GM12875 (cell line): ENCODE data around the gene GBGT1.

Source experiments
- H3K4me3 ChIP-seq: one replicate; pipeline ENCODE4 v1.5.1; 2011; ENCODE audit warnings: low read depth, low read length, control low read depth
- TF ChIP-seq, protein P1 (sequence below): IDR thresholded peaks from 2 replicates; pipeline ENCODE4 v1.5.1; 2011; ENCODE audit warnings: low read depth, mild to moderate bottlenecking, control low read depth, inconsistent platforms, low read length, moderate library complexity, borderline replicate concordance; ENCODE audit not compliant: insufficient read depth

Gene GBGT1

GRCh38 chr9:133131506-133131905 lies 32.2 kb downstream of the GBGT1 start:
- TF ChIP-seq, protein P1, sequence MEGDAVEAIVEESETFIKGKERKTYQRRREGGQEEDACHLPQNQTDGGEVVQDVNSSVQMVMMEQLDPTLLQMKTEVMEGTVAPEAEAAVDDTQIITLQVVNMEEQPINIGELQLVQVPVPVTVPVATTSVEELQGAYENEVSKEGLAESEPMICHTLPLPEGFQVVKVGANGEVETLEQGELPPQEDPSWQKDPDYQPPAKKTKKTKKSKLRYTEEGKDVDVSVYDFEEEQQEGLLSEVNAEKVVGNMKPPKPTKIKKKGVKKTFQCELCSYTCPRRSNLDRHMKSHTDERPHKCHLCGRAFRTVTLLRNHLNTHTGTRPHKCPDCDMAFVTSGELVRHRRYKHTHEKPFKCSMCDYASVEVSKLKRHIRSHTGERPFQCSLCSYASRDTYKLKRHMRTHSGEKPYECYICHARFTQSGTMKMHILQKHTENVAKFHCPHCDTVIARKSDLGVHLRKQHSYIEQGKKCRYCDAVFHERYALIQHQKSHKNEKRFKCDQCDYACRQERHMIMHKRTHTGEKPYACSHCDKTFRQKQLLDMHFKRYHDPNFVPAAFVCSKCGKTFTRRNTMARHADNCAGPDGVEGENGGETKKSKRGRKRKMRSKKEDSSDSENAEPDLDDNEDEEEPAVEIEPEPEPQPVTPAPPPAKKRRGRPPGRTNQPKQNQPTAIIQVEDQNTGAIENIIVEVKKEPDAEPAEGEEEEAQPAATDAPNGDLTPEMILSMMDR: no peak
- H3K4me3 ChIP-seq: no peak overlapping the region

DNA sequence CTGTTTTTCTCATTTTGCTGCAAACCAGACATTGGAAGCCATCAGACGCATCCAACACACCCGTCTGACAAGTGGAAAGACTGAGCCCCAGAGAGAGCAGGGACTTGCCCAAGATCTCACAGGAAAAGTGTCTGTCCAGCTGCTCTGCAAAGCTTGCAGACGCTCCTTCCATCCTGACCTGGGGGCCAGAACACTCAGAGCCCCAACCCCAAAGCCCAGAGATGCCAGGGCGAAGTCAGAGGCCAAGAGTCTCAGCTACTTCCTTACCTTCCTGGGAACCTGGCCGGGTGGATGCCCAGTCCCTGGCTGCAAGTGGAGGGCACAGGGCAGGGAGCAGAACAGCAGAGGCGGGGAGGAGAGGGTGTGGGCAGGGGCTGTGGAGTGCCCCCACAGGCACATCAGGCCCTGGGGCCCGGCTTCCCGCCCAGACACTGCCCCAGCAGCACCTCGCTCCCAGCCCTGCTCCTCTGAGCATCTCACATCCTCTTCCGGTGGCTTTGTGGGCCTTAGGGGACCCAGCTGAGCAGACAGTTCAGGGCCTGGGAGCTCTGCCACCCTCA lies 32.9 kb downstream of the GBGT1 start:
- H3K4me3 ChIP-seq: peak overlapping the region; percentile 46

GRCh38 chr9:133129001-133129795 lies 34.5 kb downstream of the GBGT1 start:
- TF ChIP-seq, protein P1: no peak
- H3K4me3 ChIP-seq: no peak overlapping the region

More for the DNA sequence above, 32.9 kb downstream of the GBGT1 start:
- TF ChIP-seq, protein P1: no peak

DNA sequence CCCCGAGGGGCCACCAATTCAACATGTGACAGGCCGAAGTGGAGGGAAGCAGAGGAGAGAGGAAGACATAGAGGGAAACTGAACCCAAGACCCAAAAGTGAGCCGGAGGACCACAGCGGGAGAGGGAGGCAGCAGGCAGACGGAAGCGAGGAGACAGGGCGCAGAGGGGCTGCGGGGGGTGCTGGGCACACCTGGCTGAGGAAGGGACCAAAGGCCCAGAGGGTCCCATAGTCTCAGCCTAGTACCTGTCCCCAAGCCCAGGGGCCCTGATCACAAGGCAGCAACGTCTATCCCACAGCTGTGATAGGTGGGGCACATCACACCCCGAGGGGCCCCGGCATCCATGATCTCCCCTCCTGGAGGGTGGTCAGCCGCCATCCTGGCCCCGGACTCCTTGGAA lies 35.6 kb downstream of the GBGT1 start:
- no peak overlapping the region for H3K4me3 ChIP-seq
- TF ChIP-seq, protein P1: no peak

DNA sequence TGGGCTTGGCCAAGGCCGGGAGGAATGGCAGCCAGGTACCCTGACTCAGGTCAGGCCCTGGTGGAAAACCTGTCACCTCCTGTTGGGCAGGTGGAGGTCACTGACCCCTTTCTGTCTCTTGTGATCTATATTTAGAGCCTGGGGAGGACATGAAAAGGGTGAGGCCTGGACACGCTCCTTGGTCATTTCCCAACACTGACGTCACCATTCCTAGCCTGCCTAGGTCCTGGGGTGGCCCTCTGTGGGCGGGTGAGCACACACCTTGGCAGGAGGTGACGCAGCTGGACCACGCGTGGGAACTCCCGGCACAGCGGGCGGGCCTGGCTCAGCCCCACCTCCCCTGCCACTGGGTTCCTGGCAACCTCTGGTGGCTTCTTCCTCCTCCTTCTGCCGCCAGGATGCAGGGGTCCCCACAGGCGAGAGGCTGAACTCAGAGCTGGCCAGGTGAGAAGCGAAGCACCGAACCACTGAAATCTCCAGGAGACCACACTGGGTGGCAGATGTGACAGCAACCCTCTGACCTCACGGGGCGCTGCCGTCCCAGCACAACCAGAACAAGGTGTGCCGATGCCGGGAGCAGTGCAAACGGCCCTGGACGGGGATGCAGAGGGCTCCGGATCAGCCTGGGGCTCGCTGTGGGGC lies 36.3 kb downstream of the GBGT1 start:
- H3K4me3 ChIP-seq: no peak overlapping the region
- TF ChIP-seq, protein P1: no peak

- no peak overlapping the region for H3K4me3 ChIP-seq
- TF ChIP-seq, protein P1: no peak
Measured at GRCh38 chr9:133126697-133127339, 36.9 kb downstream of the GBGT1 start.
